Glutamatergic neuron (in vitro differentiated cells): Measurements from ENCODE around the gene LIPT1. TPM values are rescaled to one million over a fixed set of nuclear protein-coding genes. Genes with fewer than 3 reads are reported as not detected.

Experiments used
- DNase-seq: peaks from one replicate; pipeline ENCODE4 v3.0.0; 2022
- H3K27ac Mint-ChIP-seq: one replicate; pipeline ENCODE4 v1.8.0; 2020; ENCODE audit warnings: mild to moderate bottlenecking, mixed read lengths, inconsistent platforms; ENCODE audit not compliant: unreplicated experiment
- H3K27me3 Mint-ChIP-seq: one replicate; pipeline ENCODE4 v1.8.0; 2020; ENCODE audit warnings: mild to moderate bottlenecking, moderate library complexity, mixed read lengths, inconsistent platforms; ENCODE audit not compliant: unreplicated experiment
- H3K36me3 Mint-ChIP-seq: one replicate; pipeline ENCODE4 v1.8.0; 2020; ENCODE audit warnings: mild to moderate bottlenecking, mixed read lengths, inconsistent platforms; ENCODE audit not compliant: unreplicated experiment
- H3K4me1 Mint-ChIP-seq: one replicate; pipeline ENCODE4 v1.8.0; 2020; ENCODE audit warnings: mild to moderate bottlenecking, low read depth, mixed read lengths, inconsistent platforms; ENCODE audit not compliant: unreplicated experiment
- H3K4me3 Mint-ChIP-seq: one replicate; pipeline ENCODE4 v1.8.0; 2020; ENCODE audit warnings: mild to moderate bottlenecking, mixed read lengths, inconsistent platforms; ENCODE audit not compliant: unreplicated experiment
- H3K9me3 Mint-ChIP-seq: one replicate; pipeline ENCODE4 v1.8.0; 2020; ENCODE audit warnings: mild to moderate bottlenecking, moderate library complexity, mixed read lengths, inconsistent platforms; ENCODE audit not compliant: unreplicated experiment
- total RNA-seq: library from RNA; stranded (reverse); fragmentation: NEBNext Ultra II Directional; extraction: Animal tissue kit (Norgen Biotek cat#: 25700); gene quantifications from one replicate; pipeline ENCODE4 v1.2.1, GENCODE V29; 2021; ENCODE audit not compliant: unreplicated experiment
- TF ChIP-seq, protein P1 (sequence below): fragments of 200-600 bp; sonication (generic); IDR thresholded peaks from one replicate; pipeline ENCODE4 v1.5.0; 2021; ENCODE audit not compliant: partially characterized antibody, unreplicated experiment

Gene LIPT1
- total RNA-seq, 1 donor from 2014 or later, result 4.3 TPM

DNA sequence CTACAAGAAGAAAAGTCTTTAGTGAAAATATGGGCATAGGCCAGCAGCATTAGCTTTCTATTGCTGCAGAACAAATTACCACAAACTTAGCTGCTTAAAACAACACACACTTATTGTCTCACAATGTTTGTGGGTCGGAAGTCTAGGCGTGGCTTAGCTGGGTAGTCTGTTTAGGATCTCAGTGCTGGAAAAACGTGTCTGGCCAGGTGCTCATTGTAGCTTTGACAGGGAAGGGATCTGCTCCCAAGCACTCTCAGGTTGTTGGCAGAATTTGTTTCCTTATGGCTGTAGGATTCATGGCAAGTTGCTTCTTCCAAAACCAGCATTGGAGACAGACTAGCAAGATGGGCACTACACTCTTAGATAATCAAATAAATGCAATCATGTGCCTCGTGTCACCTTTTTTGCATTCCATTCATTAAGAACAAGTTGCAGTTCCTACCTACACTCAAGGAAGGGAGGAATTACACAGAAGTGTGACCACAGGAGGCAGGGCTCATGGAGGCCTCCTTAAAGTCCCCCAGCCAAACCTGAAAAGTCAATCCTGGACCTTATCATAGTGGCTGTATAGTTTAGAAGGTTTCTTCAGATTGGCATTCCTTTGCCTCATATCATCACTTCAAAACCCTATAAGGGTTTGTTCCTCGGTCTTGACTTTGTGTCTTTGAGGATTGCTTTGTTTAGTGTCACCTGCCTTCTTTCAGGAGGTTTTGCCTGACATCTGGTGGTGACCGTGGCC lies 43.5 kb downstream of the LIPT1 start:
- peaks cover 1% of the 10 kb centered on the region for H3K27me3 Mint-ChIP-seq
- TF ChIP-seq, protein P1, sequence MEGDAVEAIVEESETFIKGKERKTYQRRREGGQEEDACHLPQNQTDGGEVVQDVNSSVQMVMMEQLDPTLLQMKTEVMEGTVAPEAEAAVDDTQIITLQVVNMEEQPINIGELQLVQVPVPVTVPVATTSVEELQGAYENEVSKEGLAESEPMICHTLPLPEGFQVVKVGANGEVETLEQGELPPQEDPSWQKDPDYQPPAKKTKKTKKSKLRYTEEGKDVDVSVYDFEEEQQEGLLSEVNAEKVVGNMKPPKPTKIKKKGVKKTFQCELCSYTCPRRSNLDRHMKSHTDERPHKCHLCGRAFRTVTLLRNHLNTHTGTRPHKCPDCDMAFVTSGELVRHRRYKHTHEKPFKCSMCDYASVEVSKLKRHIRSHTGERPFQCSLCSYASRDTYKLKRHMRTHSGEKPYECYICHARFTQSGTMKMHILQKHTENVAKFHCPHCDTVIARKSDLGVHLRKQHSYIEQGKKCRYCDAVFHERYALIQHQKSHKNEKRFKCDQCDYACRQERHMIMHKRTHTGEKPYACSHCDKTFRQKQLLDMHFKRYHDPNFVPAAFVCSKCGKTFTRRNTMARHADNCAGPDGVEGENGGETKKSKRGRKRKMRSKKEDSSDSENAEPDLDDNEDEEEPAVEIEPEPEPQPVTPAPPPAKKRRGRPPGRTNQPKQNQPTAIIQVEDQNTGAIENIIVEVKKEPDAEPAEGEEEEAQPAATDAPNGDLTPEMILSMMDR, result no peak

DNA sequence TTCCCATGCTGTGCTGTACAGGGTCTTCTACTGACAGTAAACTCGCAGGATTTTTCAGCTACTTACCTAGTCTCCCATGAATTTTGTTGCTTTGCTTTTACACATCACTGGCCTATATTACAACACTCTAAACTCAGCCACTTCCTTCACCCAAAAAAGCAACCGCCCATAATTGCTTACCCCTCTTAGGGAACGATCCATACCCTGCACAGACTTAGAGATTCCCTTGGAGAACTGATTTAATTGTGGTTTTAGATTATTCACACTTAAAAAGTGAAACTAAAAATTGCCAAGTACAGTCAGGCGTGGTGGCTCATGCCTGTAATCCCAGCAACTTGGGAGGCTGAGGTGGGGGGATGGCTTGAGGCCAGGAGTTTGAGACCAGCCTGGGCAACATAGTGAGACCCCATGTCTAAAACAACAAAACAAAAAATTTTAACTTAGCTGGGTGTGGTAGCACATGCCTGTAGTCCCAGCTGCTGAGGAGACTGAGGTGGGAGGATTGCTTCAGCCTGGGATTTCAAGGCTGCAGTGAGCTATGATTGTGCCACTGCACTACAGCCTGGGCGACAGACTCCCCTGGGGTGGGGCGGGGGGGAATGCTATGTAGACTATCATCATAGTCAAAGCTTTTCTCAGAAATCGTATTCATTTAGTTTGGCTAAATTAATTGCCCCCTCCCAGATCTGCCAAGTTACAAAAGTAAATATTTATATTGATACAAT lies 45.5 kb downstream of the LIPT1 start:
- Mint-ChIP-seq H3K9me3 (no peaks in the 10 kb centered on the region), H3K4me1 (no peaks in the 10 kb centered on the region), H3K27me3 (peaks cover 1% of the 10 kb centered on the region), H3K27ac (no peak overlapping the region), H3K36me3 (peaks cover 8% of the 10 kb centered on the region), H3K4me3 (no peak overlapping the region)
- TF ChIP-seq, protein P1, result no peak
- DNase-seq, result no peak

More for the DNA sequence above, 43.5 kb downstream of the LIPT1 start:
- Mint-ChIP-seq H3K36me3 (peaks cover 8% of the 10 kb centered on the region), H3K9me3 (no peaks in the 10 kb centered on the region), H3K4me1 (no peaks in the 10 kb centered on the region), H3K27ac (no peak overlapping the region), H3K4me3 (no peak overlapping the region)
- DNase-seq, result no peak

- Mint-ChIP-seq H3K27ac (no peak overlapping the region), H3K36me3 (peaks cover 20% of the 10 kb centered on the region), H3K4me3 (no peak overlapping the region), H3K27me3 (peaks cover 1% of the 10 kb centered on the region), H3K9me3 (no peaks in the 10 kb centered on the region), H3K4me1 (no peaks in the 10 kb centered on the region)
- DNase-seq, result no peak
- TF ChIP-seq, protein P1, result peak; percentile 49
Observed at GRCh38 chr2:99201959-99202678, 47.4 kb downstream of the LIPT1 start.

DNA sequence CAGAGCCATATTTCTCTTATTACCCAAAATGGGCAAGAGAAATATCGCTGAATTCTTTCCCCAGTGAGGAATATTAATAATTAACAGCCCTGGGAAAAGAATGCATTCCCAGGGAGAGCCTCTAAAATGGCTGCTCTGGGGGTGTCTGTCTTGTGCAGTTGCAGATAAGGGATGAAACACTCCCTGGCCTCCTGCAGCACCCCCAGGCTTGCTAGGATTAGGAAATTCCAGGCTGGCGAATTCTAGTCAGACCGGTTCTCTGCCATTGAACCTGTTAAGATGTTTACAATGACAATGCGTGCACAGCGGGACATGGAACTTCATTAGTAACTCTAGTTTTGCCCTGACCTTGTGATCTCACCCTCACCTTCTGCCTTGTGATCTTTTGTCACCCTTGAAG lies 50.7 kb downstream of the LIPT1 start:
- no peaks in the 10 kb centered on the region for H3K4me1 Mint-ChIP-seq
- H3K27me3 Mint-ChIP-seq, result peaks cover 1% of the 10 kb centered on the region
- TF ChIP-seq, protein P1, result no peak
- DNase-seq, result no peak
- peaks cover 30% of the 10 kb centered on the region for H3K36me3 Mint-ChIP-seq
- peaks cover 1% of the 10 kb centered on the region for H3K9me3 Mint-ChIP-seq
- no peak overlapping the region for H3K4me3 Mint-ChIP-seq
- no peak overlapping the region for H3K27ac Mint-ChIP-seq

Other genes starting within 250 kb of the LIPT1 start
- gene CRACDL, start 218.7 kb upstream of the LIPT1 start, total RNA-seq, result 2.1 TPM
- 0.34 TPM for gene C2orf15, start 13.3 kb upstream of the LIPT1 start, total RNA-seq
- 3.8 TPM for gene TSGA10, start within 50 bp of the LIPT1 start, total RNA-seq
- 18.6 TPM for gene MITD1, start 26.1 kb downstream of the LIPT1 start, total RNA-seq
- gene MRPL30, start 26.2 kb downstream of the LIPT1 start, total RNA-seq, result 40.2 TPM
- not detected for gene LYG2, start 100.7 kb downstream of the LIPT1 start, total RNA-seq
- 1.2 TPM for gene LYG1, start 146.2 kb downstream of the LIPT1 start, total RNA-seq
- 32.6 TPM for gene TXNDC9, start 181.4 kb downstream of the LIPT1 start, total RNA-seq
- 57.4 TPM for gene EIF5B, start 182.4 kb downstream of the LIPT1 start, total RNA-seq